ENCODE measurements around the gene MAN1C1. TPM values are rescaled to one million over a fixed set of nuclear protein-coding genes. Genes with fewer than 3 reads are reported as not detected.

Gene MAN1C1
- polyA plus RNA-seq: 1 to 10 TPM in 2 of 3 donors, under 1 TPM in 1; 0.48 to 2.8 (median 1.2) TPM

GRCh38 chr1:25616095-25616986 is at the start of gene MAN1C1:
Gene MAN1C1 (plus strand): TSS chr1:25616791. CDS start chr1:25617798, 1,007 bp downstream.
- peaks cover 7 to 29% (median 12%) of the 10 kb centered on the region in 3 donors for H3K27me3 Mint-ChIP-seq (ENCODE audit: low read depth in 3 of 3)
- no peaks in the 10 kb centered on the region for H3K36me3 Mint-ChIP-seq
- H3K4me3 Mint-ChIP-seq: peak within 1 kb of the TSS; percentile 74 to 83 (median 79)
- no peaks in the 10 kb centered on the region for H3K9me3 Mint-ChIP-seq
- peaks cover 58 to 63% of the 10 kb centered on the region in 2 donors for H3K4me1 Mint-ChIP-seq
- H3K27ac Mint-ChIP-seq: peak within 1 kb of the TSS; percentile 75 to 88 (median 86)
- DNase-seq: peak; percentile 88 to 90 (median 90)

GRCh38 chr1:25567710-25568089 is 48.9 kb upstream of the MAN1C1 start:
- H3K9me3 Mint-ChIP-seq: no peaks in the 10 kb centered on the region
- peak overlapping the region in 4 of 6 donors; percentile 20 to 84 (median 58) for H3K27ac Mint-ChIP-seq
- peaks cover 0 to 2% (median 0%) of the 10 kb centered on the region in 3 donors for H3K27me3 Mint-ChIP-seq (ENCODE audit: low read depth in 3 of 3)
- no peak for DNase-seq
- no peak overlapping the region for H3K4me3 Mint-ChIP-seq
- H3K4me1 Mint-ChIP-seq: peaks cover 39 to 48% of the 10 kb centered on the region in 2 donors
- peaks cover 0 to 18% (median 10%) of the 10 kb centered on the region in 3 donors for H3K36me3 Mint-ChIP-seq

- peaks cover 33 to 43% of the 10 kb centered on the region in 2 donors for H3K4me1 Mint-ChIP-seq
- no peaks in the 10 kb centered on the region for H3K9me3 Mint-ChIP-seq
- no peak for DNase-seq
- H3K27ac Mint-ChIP-seq: peak overlapping the region in 5 of 6 donors; percentile 20 to 84 (median 40)
- H3K4me3 Mint-ChIP-seq: no peak overlapping the region
- H3K36me3 Mint-ChIP-seq: peaks cover 0 to 18% (median 10%) of the 10 kb centered on the region in 3 donors
- no peaks in the 10 kb centered on the region for H3K27me3 Mint-ChIP-seq (ENCODE audit: low read depth in 3 of 3)
These were observed 48.3 kb upstream of the MAN1C1 start for GRCh38 chr1:25568090-25568833.

DNA sequence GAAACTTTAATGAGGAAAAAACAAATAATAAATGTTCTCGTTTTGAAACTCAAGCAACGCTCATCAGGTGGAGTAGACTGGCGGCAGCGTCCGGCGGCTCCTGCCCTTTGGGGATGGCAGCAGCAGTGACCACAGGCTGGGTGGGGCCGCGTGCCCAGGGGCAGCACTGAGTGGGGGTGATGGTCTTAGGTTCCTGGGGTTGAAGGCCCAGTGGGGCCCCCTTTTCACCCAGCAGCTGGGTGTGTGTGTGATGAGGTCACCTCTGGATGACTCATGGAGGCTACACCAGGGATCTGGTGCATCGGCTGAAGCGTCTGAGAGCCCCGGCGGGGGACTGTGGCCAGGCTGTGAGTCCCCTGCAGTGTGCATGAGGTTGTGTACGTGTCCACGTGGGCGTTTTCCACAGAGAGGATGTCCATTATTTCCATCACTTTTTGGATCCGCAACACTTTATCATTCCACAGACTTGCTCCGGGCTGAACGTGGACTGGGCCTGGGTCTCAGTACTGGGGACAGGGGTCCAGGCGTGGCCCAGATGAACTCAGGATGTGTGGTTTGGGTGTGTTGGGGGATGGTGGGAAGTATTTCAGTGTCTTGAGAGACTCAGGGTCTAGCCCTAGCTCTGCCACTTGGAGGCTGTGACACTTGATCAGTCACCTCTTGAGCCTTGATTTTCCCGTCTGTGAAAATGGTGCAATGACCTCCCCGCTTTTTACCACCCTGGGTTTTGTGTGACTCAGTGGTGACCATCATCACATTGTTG is 47.6 kb upstream of the MAN1C1 start:
- H3K9me3 Mint-ChIP-seq: no peaks in the 10 kb centered on the region
- no peaks in the 10 kb centered on the region for H3K27me3 Mint-ChIP-seq (ENCODE audit: low read depth in 3 of 3)
- H3K36me3 Mint-ChIP-seq: peaks cover 0 to 18% (median 10%) of the 10 kb centered on the region in 3 donors
- H3K4me1 Mint-ChIP-seq: peaks cover 28 to 35% of the 10 kb centered on the region in 2 donors
- DNase-seq: no peak
- H3K4me3 Mint-ChIP-seq: no peak overlapping the region
- peak overlapping the region in 2 of 6 donors; percentile 40 to 60 for H3K27ac Mint-ChIP-seq

- no peak overlapping the region for H3K4me3 Mint-ChIP-seq
- no peaks in the 10 kb centered on the region for H3K27me3 Mint-ChIP-seq (ENCODE audit: low read depth in 3 of 3)
- peaks cover 0 to 13% (median 10%) of the 10 kb centered on the region in 3 donors for H3K36me3 Mint-ChIP-seq
- H3K27ac Mint-ChIP-seq: peak overlapping the region in 1 of 6 donors; percentile 60
- DNase-seq: no peak
- H3K9me3 Mint-ChIP-seq: no peaks in the 10 kb centered on the region
- peaks cover 20 to 27% of the 10 kb centered on the region in 2 donors for H3K4me1 Mint-ChIP-seq
These were observed 46.8 kb upstream of the MAN1C1 start for GRCh38 chr1:25569597-25570396.

GRCh38 chr1:25570798-25571521 is 45.6 kb upstream of the MAN1C1 start:
- Mint-ChIP-seq H3K27ac (no peak overlapping the region), H3K9me3 (no peaks in the 10 kb centered on the region), H3K4me1 (peaks cover 8 to 19% of the 10 kb centered on the region in 2 donors), H3K4me3 (no peak overlapping the region), H3K27me3 (ENCODE audit: low read depth in 3 of 3) (no peaks in the 10 kb centered on the region), H3K36me3 (peaks cover 0 to 11% (median 7%) of the 10 kb centered on the region in 3 donors)
- DNase-seq: no peak

DNA sequence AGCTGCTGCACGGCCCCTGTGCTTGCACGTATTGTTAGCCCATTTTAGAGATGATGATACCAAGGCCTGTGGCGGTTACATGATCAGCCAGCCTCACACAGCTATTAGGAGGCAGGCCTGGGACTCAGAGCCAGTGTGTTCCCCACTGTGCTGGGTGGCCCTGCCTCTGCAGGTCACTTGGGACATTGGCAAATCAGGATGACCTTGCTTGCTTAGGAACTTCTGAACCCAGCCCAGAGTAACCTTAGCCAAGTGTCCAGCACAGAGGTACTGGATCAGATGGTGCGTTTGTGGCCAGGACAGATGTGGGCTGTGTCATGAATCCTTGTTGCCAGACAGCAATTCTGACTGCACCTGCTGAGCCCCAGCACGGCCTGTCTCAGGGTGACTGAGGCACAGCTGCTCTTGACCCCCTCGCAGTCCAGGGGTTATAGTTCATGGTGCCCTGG is 45.0 kb upstream of the MAN1C1 start:
- Mint-ChIP-seq H3K4me1 (peaks cover 6 to 16% of the 10 kb centered on the region in 2 donors), H3K4me3 (no peak overlapping the region), H3K9me3 (no peaks in the 10 kb centered on the region), H3K36me3 (peaks cover 0 to 8% (median 7%) of the 10 kb centered on the region in 3 donors), H3K27me3 (ENCODE audit: low read depth in 3 of 3) (no peaks in the 10 kb centered on the region), H3K27ac (peak overlapping the region in 1 of 6 donors; percentile 9)
- no peak for DNase-seq

- Mint-ChIP-seq H3K4me3 (no peak overlapping the region), H3K9me3 (no peaks in the 10 kb centered on the region), H3K27ac (no peak overlapping the region), H3K27me3 (ENCODE audit: low read depth in 3 of 3) (no peaks in the 10 kb centered on the region), H3K4me1 (peaks cover 6 to 16% of the 10 kb centered on the region in 2 donors), H3K36me3 (peaks cover 0 to 8% (median 7%) of the 10 kb centered on the region in 3 donors)
- DNase-seq: no peak
These were observed 44.5 kb upstream of the MAN1C1 start for GRCh38 chr1:25572107-25572506.

DNA sequence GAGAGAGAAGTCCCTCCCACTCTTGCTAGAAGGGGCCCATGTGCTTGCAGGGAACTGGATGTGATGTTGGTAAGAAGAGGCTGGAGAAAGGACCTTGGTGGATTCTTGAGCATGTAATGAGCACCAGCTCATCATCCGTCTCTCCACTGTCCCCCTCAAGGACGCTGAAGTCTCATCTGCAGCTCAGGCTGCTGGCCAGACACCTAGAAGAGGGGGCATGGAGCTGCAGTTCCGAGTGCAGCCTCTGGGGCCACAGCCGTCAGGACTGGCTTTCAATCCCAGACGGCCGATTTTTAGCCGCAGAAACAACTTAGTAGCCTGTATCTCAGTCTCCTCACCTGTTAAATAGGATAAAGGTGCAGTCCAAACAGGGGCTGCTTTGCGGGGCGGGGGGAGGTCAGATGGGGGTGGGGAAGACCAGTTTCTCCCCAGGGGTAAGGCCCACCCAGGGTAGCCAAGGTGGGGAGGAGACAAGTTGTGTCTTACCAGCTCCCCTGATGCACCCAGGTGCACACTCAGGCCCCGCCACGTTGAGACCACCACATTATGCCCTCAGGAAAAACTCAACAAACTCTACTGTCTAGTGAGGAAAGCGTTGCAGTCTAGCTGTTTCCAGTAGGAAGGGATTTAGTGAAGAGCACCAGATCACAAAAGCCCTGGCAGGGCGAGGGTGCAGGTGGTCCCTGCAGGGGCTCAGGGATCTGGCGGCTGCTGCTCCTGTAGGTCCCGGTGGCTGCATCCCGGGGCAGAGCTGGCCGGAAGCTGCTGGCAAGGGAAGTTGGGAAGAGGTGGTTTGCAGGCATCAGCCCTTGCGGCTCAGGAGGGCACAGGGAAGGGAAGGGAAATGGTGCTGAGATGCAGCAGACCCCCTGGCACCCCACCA is 43.6 kb upstream of the MAN1C1 start:
- H3K4me1 Mint-ChIP-seq: peaks cover 6 to 12% of the 10 kb centered on the region in 2 donors
- H3K27me3 Mint-ChIP-seq (ENCODE audit: low read depth in 3 of 3): no peaks in the 10 kb centered on the region
- no peaks in the 10 kb centered on the region for H3K9me3 Mint-ChIP-seq
- DNase-seq: peak in 2 of 3 donors; percentile 31 to 38
- no peak overlapping the region for H3K27ac Mint-ChIP-seq
- peaks cover 0 to 5% (median 2%) of the 10 kb centered on the region in 3 donors for H3K36me3 Mint-ChIP-seq
- no peak overlapping the region for H3K4me3 Mint-ChIP-seq

DNA sequence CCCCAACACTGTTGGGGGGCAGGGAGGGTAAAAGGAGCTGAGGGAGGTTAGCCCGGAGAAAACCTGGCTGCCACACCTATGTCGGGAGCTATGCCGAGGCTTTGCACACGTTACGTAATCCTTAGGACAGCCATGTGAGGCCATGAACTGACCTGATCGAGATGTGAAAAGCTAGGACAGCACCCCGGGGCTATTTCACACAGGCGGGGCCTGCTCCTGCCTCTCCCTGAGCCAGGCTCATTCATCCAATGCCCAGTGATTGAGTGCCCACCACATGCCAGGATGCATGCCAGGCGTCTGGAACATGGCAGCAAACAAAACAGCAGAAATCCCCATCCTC is 43.0 kb upstream of the MAN1C1 start:
- Mint-ChIP-seq H3K27ac (no peak overlapping the region), H3K4me3 (no peak overlapping the region), H3K4me1 (peaks cover 6 to 8% of the 10 kb centered on the region in 2 donors), H3K27me3 (ENCODE audit: low read depth in 3 of 3) (no peaks in the 10 kb centered on the region), H3K36me3 (no peaks in the 10 kb centered on the region), H3K9me3 (no peaks in the 10 kb centered on the region)
- DNase-seq: no peak

DNA sequence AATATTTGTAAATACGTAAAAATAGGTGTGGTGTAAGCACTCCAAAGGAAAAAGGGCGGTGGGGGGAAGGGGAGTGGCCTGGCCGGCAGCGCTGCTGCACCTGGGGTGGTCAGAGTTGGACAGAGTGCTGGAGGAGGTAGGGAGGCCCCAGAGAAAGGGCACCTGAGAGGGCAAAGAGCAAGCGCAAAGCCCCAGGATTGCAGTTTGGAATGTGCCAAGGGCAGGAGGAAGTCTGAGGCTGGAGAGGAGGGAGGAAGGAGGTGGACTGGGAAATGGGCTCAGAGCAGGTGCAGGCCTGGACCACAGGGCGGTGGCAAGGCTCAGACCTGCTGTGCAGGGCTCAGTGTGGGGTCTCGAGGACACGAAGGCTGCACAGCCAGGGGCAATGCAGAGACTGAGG is 42.6 kb upstream of the MAN1C1 start:
- Mint-ChIP-seq H3K27me3 (ENCODE audit: low read depth in 3 of 3) (no peaks in the 10 kb centered on the region), H3K9me3 (no peaks in the 10 kb centered on the region), H3K27ac (no peak overlapping the region), H3K4me1 (peaks cover 6% of the 10 kb centered on the region in 2 donors), H3K36me3 (peaks cover 0 to under 1% (median 0%) of the 10 kb centered on the region in 3 donors), H3K4me3 (no peak overlapping the region)
- no peak for DNase-seq

Data from immature natural killer cell (primary cell).